Thymus (tissue), 2 donors: ENCODE data around the gene HPS4. TPM values are rescaled to one million over a fixed set of nuclear protein-coding genes. Genes with fewer than 3 reads are reported as not detected.

ENCODE experiments used
- polyA plus RNA-seq: library from polyadenylated mRNA; stranded (reverse); fragments of 200-250 nt; gene quantifications from one replicate; pipeline ENCODE4 v1.2.3, GENCODE V29; 2013
- total RNA-seq: library from RNA; stranded (reverse); fragments of 120-200 nt; gene quantifications from one replicate; pipeline ENCODE4 v1.2.4, GENCODE V29; 2013
- donor health status: healthy.

Gene HPS4
- total and polyA plus RNA-seq, 2 donors = 20.6 to 32.2 TPM

Other genes with a start within 250 kb of the HPS4 start
- 2.1 TPM for gene ASPHD2, start 54.5 kb downstream of the HPS4 start, total RNA-seq
- gene ASPHD2, start 54.5 kb downstream of the HPS4 start, polyA plus RNA-seq = 2.9 TPM
- 18.3 TPM for gene SRRD, start 94 bp upstream of the HPS4 start, total RNA-seq
- 18.5 TPM for gene SRRD, start 94 bp upstream of the HPS4 start, polyA plus RNA-seq
- 39.6 TPM for gene TFIP11, start 28.7 kb upstream of the HPS4 start, total RNA-seq
- 32.9 TPM for gene TFIP11, start 28.7 kb upstream of the HPS4 start, polyA plus RNA-seq
- 17.0 TPM for gene TPST2, start 106.3 kb upstream of the HPS4 start, total RNA-seq
- 20.3 TPM for gene TPST2, start 106.3 kb upstream of the HPS4 start, polyA plus RNA-seq
- 0.85 TPM for gene CRYBB1, start 134.2 kb upstream of the HPS4 start, total RNA-seq
- gene CRYBB1, start 134.2 kb upstream of the HPS4 start, polyA plus RNA-seq = 1.7 TPM
- 0.47 TPM for gene CRYBA4, start 138.2 kb upstream of the HPS4 start, total RNA-seq
- gene CRYBA4, start 138.2 kb upstream of the HPS4 start, polyA plus RNA-seq = 1.6 TPM
- 1.1 TPM for gene MIAT, start 173.8 kb upstream of the HPS4 start, total RNA-seq
- 2.9 TPM for gene MIAT, start 173.8 kb upstream of the HPS4 start, polyA plus RNA-seq